Embryonic facial prominence (tissue), 1 donor: Measurements from ENCODE around the gene DGCR2.

Experiments used
- DNase-seq: peaks from one replicate; pipeline ENCODE4 v3.0.0-alpha.2; 2016; ENCODE audit errors: extremely low spot score

DGCR2 gene

GRCh38 chr22:19146215-19146968, 24.2 kb upstream of the DGCR2 start:
- DNase-seq = no peak

GRCh38 chr22:19143967-19144400, 21.8 kb upstream of the DGCR2 start:
- DNase-seq = no peak

GRCh38 chr22:19143212-19143611, 21.0 kb upstream of the DGCR2 start:
- DNase-seq = no peak

GRCh38 chr22:19142394-19142793, 20.2 kb upstream of the DGCR2 start:
- no peak for DNase-seq

- no peak for DNase-seq
Observed at GRCh38 chr22:19139974-19140373, 17.8 kb upstream of the DGCR2 start.

GRCh38 chr22:19139001-19139356, 16.8 kb upstream of the DGCR2 start:
- DNase-seq = no peak

GRCh38 chr22:19138217-19139000, 16.2 kb upstream of the DGCR2 start:
- no peak for DNase-seq

GRCh38 chr22:19137384-19138216, 15.4 kb upstream of the DGCR2 start:
- DNase-seq = no peak

GRCh38 chr22:19136915-19137314, 14.7 kb upstream of the DGCR2 start:
- DNase-seq = no peak

GRCh38 chr22:19134874-19135273, 12.7 kb upstream of the DGCR2 start:
- no peak for DNase-seq

GRCh38 chr22:19134176-19134831, 12.1 kb upstream of the DGCR2 start:
- no peak for DNase-seq

GRCh38 chr22:19133561-19133960, 11.3 kb upstream of the DGCR2 start:
- DNase-seq = no peak

- DNase-seq = no peak
Observed at GRCh38 chr22:19132693-19133400, 10.6 kb upstream of the DGCR2 start.

GRCh38 chr22:19132153-19132552, 9.9 kb upstream of the DGCR2 start:
- no peak for DNase-seq

GRCh38 chr22:19131685-19132015, 9.4 kb upstream of the DGCR2 start:
- DNase-seq = no peak

- DNase-seq = no peak
Observed at GRCh38 chr22:19130959-19131684, 8.9 kb upstream of the DGCR2 start, which contains the start of gene TSSK2. TSSK2 (plus strand) TSS chr22:19131308; CDS start chr22:19131400, 92 bp downstream.

- DNase-seq = no peak
Observed at GRCh38 chr22:19129871-19130270, 7.7 kb upstream of the DGCR2 start.

GRCh38 chr22:19128946-19129727, 6.9 kb upstream of the DGCR2 start:
- no peak for DNase-seq

GRCh38 chr22:19128009-19128401, 5.8 kb upstream of the DGCR2 start:
- DNase-seq = no peak
